Kidney capillary endothelial cell (primary cell): ENCODE measurements around the gene JMJD1C.

Experiments
- DNase-seq: peaks from one replicate; pipeline ENCODE4 v3.0.0-alpha.2; 2018; ENCODE audit warnings: low spot score

The JMJD1C gene

GRCh38 chr10:63132651-63133055, 333.1 kb downstream of the JMJD1C start:
- no peak for DNase-seq

GRCh38 chr10:63129888-63130287, 335.9 kb downstream of the JMJD1C start:
- DNase-seq: no peak

- no peak for DNase-seq
Measured at GRCh38 chr10:63128443-63128842, 337.3 kb downstream of the JMJD1C start.

GRCh38 chr10:63125459-63125858, 340.3 kb downstream of the JMJD1C start:
- DNase-seq: no peak

- no peak for DNase-seq
Measured at GRCh38 chr10:63123727-63124362, 341.9 kb downstream of the JMJD1C start.

- no peak for DNase-seq
Measured at GRCh38 chr10:63120554-63120953, 345.2 kb downstream of the JMJD1C start.

GRCh38 chr10:63119041-63119440, 346.7 kb downstream of the JMJD1C start:
- no peak for DNase-seq
